Measurements from ENCODE around the gene KIF19.

The KIF19 gene

DNA sequence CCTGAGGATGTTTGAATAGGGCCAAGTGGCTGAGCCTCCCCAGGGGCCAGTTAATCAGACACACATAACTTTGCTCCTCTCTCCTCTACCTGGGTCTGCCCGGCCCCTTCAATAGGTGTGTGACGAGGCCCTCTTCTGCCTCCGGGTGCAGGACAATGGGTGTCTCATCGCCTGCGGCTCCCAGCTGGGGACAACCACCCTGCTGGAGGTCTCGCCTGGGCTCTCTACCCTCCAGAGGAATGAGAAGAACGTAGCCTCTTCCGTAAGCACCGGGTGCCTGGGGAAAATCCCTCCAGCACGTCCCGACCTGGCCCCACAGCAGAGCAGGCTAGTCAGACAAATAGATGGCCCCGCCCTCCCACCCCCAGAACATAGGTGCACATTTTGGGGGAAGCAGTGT lies 16.1 kb upstream of the KIF19 start:
- H3K4me3 ChIP-seq (replicated peaks; ENCODE audit: insufficient read depth, low read length), result no peak overlapping the region
- DNase-seq (ENCODE audit: low read depth in 1 of 2, low spot score in 1 of 2), result no peak
- TF ChIP-seq, protein P1, sequence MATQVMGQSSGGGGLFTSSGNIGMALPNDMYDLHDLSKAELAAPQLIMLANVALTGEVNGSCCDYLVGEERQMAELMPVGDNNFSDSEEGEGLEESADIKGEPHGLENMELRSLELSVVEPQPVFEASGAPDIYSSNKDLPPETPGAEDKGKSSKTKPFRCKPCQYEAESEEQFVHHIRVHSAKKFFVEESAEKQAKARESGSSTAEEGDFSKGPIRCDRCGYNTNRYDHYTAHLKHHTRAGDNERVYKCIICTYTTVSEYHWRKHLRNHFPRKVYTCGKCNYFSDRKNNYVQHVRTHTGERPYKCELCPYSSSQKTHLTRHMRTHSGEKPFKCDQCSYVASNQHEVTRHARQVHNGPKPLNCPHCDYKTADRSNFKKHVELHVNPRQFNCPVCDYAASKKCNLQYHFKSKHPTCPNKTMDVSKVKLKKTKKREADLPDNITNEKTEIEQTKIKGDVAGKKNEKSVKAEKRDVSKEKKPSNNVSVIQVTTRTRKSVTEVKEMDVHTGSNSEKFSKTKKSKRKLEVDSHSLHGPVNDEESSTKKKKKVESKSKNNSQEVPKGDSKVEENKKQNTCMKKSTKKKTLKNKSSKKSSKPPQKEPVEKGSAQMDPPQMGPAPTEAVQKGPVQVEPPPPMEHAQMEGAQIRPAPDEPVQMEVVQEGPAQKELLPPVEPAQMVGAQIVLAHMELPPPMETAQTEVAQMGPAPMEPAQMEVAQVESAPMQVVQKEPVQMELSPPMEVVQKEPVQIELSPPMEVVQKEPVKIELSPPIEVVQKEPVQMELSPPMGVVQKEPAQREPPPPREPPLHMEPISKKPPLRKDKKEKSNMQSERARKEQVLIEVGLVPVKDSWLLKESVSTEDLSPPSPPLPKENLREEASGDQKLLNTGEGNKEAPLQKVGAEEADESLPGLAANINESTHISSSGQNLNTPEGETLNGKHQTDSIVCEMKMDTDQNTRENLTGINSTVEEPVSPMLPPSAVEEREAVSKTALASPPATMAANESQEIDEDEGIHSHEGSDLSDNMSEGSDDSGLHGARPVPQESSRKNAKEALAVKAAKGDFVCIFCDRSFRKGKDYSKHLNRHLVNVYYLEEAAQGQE (IDR thresholded peaks at IDR 0.05; ENCODE audit: insufficient replicate concordance, low read depth), result no peak
- TF ChIP-seq GABPA (IDR thresholded peaks at IDR 0.05; ENCODE audit: low read depth) (no peak), POLR2AphosphoS5 (IDR thresholded peaks at IDR 0.05; ENCODE audit: low read depth) (no peak), SPI1 (IDR thresholded peaks at IDR 0.05; ENCODE audit: borderline replicate concordance, low read depth) (no peak)
- TF ChIP-seq, protein P2, sequence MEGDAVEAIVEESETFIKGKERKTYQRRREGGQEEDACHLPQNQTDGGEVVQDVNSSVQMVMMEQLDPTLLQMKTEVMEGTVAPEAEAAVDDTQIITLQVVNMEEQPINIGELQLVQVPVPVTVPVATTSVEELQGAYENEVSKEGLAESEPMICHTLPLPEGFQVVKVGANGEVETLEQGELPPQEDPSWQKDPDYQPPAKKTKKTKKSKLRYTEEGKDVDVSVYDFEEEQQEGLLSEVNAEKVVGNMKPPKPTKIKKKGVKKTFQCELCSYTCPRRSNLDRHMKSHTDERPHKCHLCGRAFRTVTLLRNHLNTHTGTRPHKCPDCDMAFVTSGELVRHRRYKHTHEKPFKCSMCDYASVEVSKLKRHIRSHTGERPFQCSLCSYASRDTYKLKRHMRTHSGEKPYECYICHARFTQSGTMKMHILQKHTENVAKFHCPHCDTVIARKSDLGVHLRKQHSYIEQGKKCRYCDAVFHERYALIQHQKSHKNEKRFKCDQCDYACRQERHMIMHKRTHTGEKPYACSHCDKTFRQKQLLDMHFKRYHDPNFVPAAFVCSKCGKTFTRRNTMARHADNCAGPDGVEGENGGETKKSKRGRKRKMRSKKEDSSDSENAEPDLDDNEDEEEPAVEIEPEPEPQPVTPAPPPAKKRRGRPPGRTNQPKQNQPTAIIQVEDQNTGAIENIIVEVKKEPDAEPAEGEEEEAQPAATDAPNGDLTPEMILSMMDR (IDR thresholded peaks at IDR 0.05; ENCODE audit: insufficient read depth, low read length), result no peak
- no peak overlapping the region for H3K27ac ChIP-seq (replicated peaks)
- H3K27me3 ChIP-seq (ENCODE audit: insufficient read depth, poor library complexity, severe bottlenecking), result no peaks in the 10 kb centered on the region

DNA sequence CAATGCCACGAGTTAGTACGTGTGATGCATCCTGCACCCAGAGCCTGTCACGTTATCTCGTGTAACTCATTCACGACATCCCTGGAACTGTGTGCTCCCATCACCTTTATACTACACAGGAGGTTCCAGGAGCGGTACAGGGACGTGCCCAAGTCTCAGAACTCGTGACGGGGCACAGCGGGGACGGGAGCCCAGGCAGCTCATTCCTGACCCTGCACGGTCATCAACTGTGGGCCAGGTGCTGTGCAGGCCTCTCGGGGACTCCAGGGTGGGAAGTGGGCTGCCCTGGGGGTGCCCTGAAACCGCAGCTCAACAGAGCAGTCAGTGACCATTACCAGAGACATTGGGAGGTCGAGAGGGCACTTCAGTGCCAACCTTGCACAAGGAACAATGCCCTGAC lies 11.1 kb upstream of the KIF19 start:
- Histone ChIP-seq H3K27me3 (ENCODE audit: insufficient read depth, poor library complexity, severe bottlenecking) (no peaks in the 10 kb centered on the region), H3K4me3 (replicated peaks; ENCODE audit: insufficient read depth, low read length) (no peak overlapping the region), H3K27ac (replicated peaks) (no peak overlapping the region)
- DNase-seq (ENCODE audit: low read depth in 1 of 2, low spot score in 1 of 2), result no peak
- TF ChIP-seq, protein P1 (IDR thresholded peaks at IDR 0.05; ENCODE audit: insufficient replicate concordance, low read depth), result no peak
- TF ChIP-seq GABPA (IDR thresholded peaks at IDR 0.05; ENCODE audit: low read depth) (no peak), SPI1 (IDR thresholded peaks at IDR 0.05; ENCODE audit: borderline replicate concordance, low read depth) (no peak), POLR2AphosphoS5 (IDR thresholded peaks at IDR 0.05; ENCODE audit: low read depth) (no peak)
- TF ChIP-seq, protein P2 (IDR thresholded peaks at IDR 0.05; ENCODE audit: insufficient read depth, low read length), result no peak

DNA sequence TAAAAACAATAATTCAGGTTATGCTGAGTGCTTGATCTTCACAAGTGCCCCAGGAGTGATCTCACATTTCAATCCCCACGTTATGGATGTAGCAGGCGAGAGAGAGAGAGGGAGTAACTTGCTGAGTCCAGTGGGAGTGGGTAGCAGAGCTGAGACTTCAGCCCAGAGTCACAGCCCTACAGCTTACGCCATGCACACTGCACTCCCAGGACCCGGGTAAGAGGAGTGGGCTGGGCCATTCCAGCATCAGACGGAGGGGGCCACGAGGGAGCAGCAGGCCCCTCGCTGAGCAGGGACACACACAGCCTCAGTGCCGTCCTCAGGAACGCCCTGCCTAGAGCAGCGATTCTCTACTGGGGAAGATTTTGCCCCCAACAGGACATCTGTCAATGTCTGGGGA lies 9.8 kb upstream of the KIF19 start:
- H3K27ac ChIP-seq (replicated peaks), result no peak overlapping the region
- DNase-seq (ENCODE audit: low read depth in 1 of 2, low spot score in 1 of 2), result no peak
- H3K27me3 ChIP-seq (ENCODE audit: insufficient read depth, poor library complexity, severe bottlenecking), result no peaks in the 10 kb centered on the region
- no peak for TF ChIP-seq GABPA (IDR thresholded peaks at IDR 0.05; ENCODE audit: low read depth)
- no peak for TF ChIP-seq POLR2AphosphoS5 (IDR thresholded peaks at IDR 0.05; ENCODE audit: low read depth)
- TF ChIP-seq, protein P1 (IDR thresholded peaks at IDR 0.05; ENCODE audit: insufficient replicate concordance, low read depth), result no peak
- TF ChIP-seq SPI1 (IDR thresholded peaks at IDR 0.05; ENCODE audit: borderline replicate concordance, low read depth), result no peak
- TF ChIP-seq, protein P2 (IDR thresholded peaks at IDR 0.05; ENCODE audit: insufficient read depth, low read length), result no peak
- H3K4me3 ChIP-seq (replicated peaks; ENCODE audit: insufficient read depth, low read length), result no peak overlapping the region
